Left forelimb (tissue), 1 donor: ENCODE results near the gene PSG11.
"Not testable (repeated sequence)": the region's sequence is repeated elsewhere in the genome, so short reads cannot be mapped to it uniquely, and the experiment has no call there.

Experiments
- DNase-seq: peaks from one replicate; pipeline ENCODE4 v3.0.0-alpha.2; 2018; ENCODE audit warnings: low spot score

The PSG11 gene

GRCh38 chr19:43026369-43026768 is at the start of gene PSG11:
Gene PSG11 (minus strand): TSS chr19:43026469. CDS start chr19:43026372, 97 bp downstream.
- not testable (repeated sequence) for DNase-seq

GRCh38 chr19:43062418-43062817 is 36.1 kb upstream of the PSG11 start:
- DNase-seq, result not testable (repeated sequence)

- DNase-seq, result not testable (repeated sequence)
Observed at GRCh38 chr19:43061326-43061725, 35.1 kb upstream of the PSG11 start.

- DNase-seq, result not testable (repeated sequence)
Observed at GRCh38 chr19:43060254-43060653, 34.0 kb upstream of the PSG11 start.

GRCh38 chr19:43059482-43059881 is 33.2 kb upstream of the PSG11 start:
- not testable (repeated sequence) for DNase-seq

GRCh38 chr19:43058440-43058839 is 32.2 kb upstream of the PSG11 start:
- not testable (repeated sequence) for DNase-seq

- DNase-seq, result not testable (repeated sequence)
Observed at GRCh38 chr19:43047966-43048365, 21.7 kb upstream of the PSG11 start.

- not testable (repeated sequence) for DNase-seq
Observed at GRCh38 chr19:43046578-43046977, 20.3 kb upstream of the PSG11 start.

- DNase-seq, result not testable (repeated sequence)
Observed at GRCh38 chr19:43043492-43044180, 17.4 kb upstream of the PSG11 start.

- not testable (repeated sequence) for DNase-seq
Observed at GRCh38 chr19:43031645-43032044, 5.4 kb upstream of the PSG11 start.

GRCh38 chr19:43028866-43029265 is 2.6 kb upstream of the PSG11 start:
- no peak for DNase-seq

GRCh38 chr19:43027985-43028384 is 1.7 kb upstream of the PSG11 start:
- DNase-seq, result not testable (repeated sequence)

GRCh38 chr19:43027061-43027460 is 792 bp upstream of the PSG11 start:
- not testable (repeated sequence) for DNase-seq

GRCh38 chr19:43022098-43022497 is 4.2 kb downstream of the PSG11 start:
- not testable (repeated sequence) for DNase-seq

GRCh38 chr19:43021629-43022028 is 4.6 kb downstream of the PSG11 start:
- not testable (repeated sequence) for DNase-seq

- not testable (repeated sequence) for DNase-seq
Observed at GRCh38 chr19:43019588-43019987, 6.7 kb downstream of the PSG11 start.

- not testable (repeated sequence) for DNase-seq
Observed at GRCh38 chr19:43005841-43006240, 20.4 kb downstream of the PSG11 start.

- not testable (repeated sequence) for DNase-seq
Observed at GRCh38 chr19:43004846-43005245, 21.4 kb downstream of the PSG11 start.

GRCh38 chr19:43003634-43004033 is 22.6 kb downstream of the PSG11 start:
- DNase-seq, result not testable (repeated sequence)

GRCh38 chr19:43002948-43003347 is 23.3 kb downstream of the PSG11 start:
- DNase-seq, result not testable (repeated sequence)

- DNase-seq, result not testable (repeated sequence)
Observed at GRCh38 chr19:42996161-42996560, 30.1 kb downstream of the PSG11 start.

- not testable (repeated sequence) for DNase-seq
Observed at GRCh38 chr19:42992029-42992604, 34.2 kb downstream of the PSG11 start.

- DNase-seq, result no peak
Observed at GRCh38 chr19:42989851-42990250, 36.4 kb downstream of the PSG11 start.
